GM21390 (cell line): ENCODE measurements around the gene MOV10L1.
"Not testable (repeated sequence)": the region's sequence is repeated elsewhere in the genome, so short reads cannot be mapped to it uniquely, and the experiment has no call there.

ENCODE experiments used
- ATAC-seq: cut with Tn5 transposase; IDR thresholded peaks from one replicate; pipeline ENCODE4 v1.9.1; 2021; ENCODE audit not compliant: unreplicated experiment

Gene MOV10L1

DNA sequence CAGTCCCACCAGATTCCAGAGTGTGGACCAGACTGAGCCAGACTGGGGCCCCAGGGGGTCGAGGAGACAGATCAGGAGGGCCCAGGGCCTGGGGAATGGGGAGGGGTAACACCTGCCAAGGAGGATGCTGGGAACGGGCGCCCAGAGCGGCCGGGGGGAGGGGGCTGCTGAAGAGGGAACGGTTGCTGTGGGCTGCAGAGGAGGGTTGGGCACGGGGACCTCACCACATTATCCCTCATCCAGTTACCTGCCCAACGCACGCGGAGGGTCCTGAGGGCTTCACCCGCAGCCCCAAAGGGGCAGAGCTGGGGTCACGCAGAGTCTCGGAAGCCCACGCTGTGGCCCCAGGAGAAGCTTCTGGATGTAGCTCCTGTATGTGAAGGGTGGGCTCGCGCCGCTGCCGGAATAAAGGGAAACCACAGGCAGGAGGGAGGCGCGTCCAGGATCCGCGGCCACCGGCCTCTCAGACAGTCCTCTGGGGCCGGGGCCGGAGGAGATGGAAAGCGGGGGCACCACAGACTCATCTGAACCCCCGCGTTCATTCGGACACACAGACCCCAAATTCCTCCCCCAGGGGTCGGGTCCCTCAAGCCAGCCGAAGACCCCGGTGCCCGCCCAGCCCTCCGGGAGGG is 110.1 kb downstream of the MOV10L1 start:
- no peak for ATAC-seq

DNA sequence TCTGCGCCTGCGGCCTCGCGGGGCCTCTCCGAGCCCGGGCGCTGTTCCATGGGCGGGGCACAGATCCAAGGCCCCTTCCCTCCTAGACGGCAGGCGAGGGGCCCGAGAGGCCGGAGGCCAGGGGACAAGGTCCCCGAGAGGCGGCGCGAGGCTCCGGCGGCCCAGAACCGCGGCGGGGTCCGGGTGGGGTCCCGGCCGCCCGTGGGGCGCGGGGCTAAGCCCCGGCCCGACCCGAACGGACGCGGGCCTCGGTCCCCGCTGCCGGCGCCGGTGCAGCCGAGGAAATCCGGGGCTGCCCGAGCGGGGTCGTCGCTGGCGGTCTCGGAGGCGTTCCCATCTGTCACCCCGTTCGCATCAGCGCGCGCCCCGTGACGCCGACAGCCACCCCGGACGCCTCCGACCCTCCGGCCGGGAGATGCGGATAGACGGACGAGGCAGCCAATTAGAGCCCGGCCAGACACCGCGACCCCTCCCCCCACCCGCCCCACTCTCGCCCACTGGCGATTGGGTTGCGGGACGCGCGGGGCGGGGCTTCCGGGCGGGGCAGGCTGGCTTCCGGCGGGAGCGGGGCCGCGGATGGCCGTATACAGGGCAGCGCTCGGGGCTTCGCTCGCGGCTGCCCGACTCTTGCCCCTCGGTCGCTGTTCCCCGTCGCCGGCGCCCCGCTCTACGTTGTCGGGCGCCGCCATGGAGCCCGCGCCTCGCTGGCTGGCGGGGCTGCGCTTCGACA is 110.8 kb downstream of the MOV10L1 start, which contains the start of gene SELENOO:
SELENOO (plus strand) TSS at position 551 of the 730 bp plus-strand sequence; CDS start at position 577, 26 bp downstream.
- peak; percentile 61 for ATAC-seq

DNA sequence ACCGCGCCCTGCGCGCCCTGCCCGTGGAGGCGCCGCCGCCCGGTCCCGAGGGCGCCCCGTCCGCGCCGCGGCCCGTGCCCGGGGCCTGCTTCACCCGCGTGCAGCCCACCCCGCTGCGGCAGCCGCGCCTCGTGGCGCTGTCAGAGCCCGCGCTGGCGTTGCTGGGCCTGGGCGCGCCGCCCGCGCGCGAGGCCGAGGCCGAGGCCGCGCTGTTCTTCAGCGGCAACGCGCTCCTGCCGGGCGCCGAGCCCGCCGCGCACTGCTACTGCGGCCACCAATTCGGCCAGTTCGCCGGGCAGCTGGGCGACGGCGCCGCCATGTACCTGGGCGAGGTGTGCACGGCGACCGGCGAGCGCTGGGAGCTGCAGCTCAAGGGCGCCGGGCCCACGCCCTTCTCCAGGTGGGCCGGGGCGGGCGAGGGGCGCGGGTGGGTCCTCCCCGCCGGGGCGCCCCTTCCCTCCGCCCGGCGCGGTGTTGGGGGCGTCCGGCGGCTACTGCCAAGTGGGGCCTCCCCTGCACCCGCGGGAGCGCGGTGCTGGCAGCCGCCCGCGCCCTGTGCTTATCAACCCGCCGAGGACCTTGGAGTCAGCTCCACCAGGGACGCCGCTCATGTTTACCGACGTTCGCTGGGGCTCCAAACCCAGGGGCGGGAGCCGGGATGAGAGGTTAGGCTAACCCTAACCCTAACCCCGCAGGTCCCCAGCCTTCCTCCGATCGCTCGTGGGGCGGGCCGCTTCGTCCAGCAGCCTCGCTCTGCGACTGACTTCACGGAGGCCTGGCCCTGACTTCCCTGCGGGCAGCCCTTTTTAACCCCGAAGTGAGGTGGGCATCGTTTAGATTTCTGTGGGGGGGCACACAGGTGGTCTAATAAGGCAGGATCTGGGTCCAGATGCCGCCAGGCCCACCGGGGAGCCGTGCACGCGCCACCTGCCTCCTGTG is 111.7 kb downstream of the MOV10L1 start:
- ATAC-seq = peak; percentile 22

DNA sequence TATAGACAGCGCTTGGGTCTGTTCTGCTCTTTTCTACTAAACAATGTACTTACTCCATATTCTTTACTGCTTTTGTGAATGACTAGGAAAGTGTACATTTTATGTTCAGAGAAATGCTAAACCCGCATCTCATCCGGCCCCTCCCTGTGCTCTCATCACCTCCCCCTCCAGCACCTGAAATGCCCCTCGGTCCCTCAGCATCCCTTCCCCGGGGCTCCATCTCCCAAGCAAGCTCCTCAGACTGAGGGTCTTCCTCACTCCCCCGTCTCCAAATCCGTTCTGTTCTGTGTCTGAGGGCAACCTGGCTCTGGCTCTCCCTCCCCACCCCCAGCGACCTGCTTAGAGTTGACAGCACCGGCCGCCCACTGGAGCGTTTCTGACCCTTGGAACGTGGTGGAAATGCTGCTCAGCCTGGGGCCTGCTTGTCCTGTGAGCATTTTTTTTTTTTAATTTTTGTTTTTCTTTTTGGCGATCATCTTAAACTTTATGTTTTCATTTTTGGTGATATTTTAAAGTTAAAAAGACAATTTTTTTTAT is 112.4 kb downstream of the MOV10L1 start:
- ATAC-seq = no peak

DNA sequence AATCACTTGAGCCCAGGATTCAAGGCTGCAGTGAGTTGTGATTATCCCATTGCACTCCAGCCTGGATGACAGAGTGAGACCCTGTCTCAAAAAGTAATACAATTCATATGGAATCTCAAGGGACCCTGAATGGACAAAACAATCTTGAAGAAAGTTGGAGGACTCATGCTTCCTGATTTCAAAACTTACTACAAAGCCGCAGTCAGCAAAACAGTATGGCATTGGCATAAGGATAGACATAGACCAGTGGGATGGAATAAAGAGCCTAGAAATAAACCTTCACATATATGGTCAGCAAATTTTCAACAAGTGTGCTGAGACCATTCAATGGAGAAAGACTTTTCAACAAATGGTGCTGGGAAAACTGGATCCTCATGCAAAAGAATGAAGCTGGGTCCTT is 113.5 kb downstream of the MOV10L1 start:
- no peak for ATAC-seq

DNA sequence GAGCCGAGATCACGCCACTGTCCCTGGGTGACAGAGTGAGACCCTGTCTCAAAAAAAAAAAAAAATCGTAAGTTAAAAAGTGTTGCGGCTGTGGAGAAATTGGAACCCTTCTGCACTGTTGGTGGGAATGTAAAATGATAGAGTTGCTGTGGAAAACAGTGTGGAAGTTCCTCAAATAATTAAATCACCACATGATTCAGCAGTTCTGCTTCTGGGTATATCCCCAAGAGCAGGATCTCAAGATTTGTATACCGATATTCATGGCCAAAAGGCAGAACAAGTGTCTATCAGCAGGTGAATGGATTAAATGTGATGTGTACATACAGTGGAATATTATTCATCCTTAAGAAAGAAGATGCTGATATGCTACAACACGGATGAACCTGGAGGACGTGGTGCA is 114.8 kb downstream of the MOV10L1 start:
- ATAC-seq = no peak

DNA sequence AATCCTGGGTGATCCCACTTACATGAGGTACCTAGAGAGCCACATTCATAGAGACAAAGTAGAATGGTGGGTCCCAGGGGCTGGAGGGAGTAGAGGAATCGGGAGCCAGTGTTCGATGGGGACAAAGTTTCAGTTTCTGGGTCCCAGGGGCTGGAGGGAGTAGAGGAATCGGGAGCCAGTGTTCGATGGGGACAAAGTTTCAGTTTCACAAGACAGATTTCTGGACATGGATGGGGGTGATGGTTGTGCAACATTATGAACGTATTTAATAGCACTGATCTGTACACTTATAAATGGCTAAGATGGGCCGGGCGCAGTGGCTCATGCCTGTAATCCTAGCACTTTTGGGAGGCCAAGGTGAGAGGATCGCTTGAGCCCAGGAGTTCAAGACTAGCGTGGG is 115.2 kb downstream of the MOV10L1 start:
- not testable (repeated sequence) for ATAC-seq

DNA sequence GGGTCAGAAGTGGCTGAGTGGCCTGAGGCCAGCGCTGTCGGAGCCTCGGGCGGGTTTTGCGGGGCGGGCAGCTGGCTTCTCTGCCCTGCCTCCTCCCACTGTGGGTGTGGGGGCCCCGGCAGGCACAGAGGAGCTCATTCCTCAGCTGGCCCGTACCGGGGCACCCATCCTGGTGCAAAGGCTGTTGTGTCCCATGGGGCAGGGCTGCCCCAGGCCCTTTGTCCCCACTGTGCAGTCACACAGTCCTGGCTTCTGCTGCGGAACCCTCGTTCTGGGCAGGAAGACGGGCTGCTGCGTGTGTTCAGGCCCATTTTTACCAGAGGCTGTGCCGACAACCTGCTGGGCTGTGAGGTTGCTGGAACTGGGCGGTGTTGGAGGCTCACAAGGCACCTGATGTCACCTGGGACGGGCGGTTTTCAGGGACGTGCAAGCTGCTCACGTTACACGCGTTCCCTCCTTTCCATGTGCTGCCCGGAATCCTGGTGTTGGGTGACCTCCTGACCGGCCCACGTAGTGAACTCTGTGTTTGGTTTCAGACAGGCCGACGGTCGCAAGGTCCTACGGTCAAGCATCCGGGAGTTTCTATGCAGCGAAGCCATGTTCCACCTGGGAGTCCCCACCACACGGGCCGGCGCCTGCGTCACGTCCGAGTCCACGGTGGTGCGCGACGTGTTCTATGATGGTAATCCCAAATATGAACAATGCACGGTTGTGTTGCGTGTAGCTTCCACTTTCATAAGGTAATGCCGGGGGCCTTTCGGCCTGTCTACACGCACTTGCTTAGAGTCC is 116.2 kb downstream of the MOV10L1 start:
- ATAC-seq = no peak

DNA sequence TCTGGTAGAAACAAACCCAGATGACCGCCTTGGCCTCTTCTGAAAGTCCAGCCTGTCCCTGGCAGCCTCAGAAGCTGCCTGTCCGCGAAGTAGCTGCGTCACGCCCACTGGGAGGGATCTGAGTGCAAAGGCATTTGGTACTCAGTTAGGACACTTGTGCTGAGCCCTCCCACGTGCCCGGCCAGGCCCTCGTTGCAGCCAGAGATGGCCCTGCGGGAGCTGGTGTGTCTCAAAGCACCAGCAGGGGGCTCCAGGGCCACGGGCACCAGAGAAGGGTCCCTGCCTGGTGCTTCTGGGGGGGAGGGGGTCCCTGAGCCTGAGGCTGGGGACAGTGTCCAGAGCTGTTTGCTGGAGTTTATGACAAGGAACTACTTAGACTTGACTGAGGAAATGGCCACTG is 116.8 kb downstream of the MOV10L1 start:
- no peak for ATAC-seq

DNA sequence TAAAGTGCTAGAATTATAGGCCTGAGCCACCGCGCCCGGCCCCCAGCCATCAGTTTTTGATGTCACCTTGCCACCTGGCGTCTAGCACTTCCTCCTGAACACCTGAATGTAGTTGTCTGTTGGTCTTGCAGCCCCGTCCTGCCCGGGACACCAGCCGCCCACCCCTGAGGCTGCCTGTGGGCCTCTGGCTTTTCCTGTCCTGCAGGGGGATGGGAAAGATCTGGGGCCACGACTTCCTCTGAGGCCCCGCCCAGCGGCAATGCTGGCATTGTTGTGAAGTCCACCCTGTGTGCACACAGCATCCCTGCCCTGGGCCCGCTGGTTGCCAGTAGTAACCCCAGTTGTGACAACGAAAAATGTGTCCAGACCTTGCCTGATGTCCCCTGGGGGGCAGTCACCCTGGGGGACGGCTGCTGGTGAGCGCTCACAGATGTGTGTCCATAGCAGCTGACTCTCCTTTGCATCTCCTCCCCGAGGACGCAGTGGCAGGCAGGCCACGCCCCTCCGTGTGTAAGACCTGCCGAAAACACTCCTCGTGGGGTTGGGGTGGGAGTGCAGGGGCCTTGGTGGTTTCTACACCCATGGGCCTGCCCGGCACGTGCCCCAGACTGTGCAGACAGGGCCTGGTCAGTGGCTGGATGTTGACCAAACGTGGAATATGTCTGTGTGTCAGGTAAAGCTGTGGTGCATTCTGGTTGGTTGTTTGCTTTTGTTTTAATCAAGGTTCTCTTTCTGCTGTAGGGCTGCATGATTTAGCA is 117.8 kb downstream of the MOV10L1 start:
- ATAC-seq = no peak

DNA sequence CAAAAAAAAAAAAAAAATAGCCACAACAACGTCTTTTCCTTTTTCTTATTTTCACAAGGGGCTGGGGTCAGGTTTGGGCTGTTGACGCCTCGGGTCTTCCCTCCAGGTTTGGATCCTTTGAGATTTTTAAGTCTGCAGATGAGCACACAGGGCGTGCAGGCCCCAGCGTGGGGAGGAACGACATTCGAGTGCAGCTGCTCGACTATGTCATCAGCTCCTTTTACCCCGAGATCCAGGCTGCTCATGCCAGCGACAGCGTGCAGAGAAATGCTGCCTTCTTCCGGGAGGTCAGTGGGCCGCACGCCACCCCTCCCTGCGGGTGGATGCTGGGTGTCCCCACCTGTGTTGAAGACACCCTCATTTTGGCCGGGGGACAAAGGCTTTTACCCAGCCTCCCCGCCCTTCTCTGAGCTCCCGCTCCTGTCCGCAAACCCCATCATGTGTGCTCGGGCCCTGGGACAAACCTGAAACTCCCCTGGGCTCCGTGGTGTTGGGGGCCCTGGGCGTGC is 118.7 kb downstream of the MOV10L1 start:
- no peak for ATAC-seq

DNA sequence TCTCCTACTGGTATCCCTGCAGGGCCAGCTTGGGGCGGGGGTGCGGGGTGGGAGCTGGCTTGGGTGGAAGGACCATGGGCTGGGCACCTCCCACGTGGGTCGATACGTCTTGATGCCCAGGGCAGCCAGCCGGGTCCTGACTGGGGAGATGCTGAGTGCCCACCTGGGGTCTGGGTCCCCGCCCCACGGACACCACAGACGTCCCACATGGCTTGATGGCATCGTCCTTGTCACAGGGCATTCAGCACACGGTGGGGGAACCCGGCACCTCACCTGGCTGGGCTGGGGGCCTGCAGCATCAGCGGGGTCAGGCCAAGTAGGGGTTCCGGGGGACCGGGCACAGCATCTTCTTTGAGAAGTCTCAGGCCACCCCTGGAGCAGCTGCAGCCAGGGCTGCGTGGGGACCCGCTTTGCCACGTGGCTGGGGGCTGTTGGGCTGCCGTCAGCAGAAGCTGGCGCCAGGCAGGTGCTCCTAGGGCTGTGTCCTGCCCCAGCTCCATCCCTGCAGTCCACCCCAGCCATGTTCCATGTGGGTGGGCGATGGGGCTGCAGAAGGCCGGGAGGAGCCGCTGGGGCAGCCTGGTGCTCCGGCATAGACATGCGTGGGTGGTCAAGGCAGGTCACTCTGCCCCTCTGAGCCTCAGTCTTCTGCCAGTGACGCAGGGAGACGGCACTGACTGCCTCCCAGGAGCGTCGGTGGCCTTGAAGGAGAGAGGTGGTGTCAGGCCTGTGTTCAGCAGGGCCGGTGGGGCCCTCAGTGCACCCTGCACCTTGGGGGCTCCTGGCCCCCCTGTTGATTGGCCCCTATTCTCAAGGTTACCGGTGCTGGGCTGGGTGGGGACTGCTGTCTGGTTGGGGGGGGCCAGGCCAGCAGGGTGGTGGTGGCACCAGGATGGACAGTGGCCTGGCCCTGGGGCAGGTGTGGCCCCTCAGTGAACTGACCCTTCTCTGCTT is 119.4 kb downstream of the MOV10L1 start:
- ATAC-seq = no peak

DNA sequence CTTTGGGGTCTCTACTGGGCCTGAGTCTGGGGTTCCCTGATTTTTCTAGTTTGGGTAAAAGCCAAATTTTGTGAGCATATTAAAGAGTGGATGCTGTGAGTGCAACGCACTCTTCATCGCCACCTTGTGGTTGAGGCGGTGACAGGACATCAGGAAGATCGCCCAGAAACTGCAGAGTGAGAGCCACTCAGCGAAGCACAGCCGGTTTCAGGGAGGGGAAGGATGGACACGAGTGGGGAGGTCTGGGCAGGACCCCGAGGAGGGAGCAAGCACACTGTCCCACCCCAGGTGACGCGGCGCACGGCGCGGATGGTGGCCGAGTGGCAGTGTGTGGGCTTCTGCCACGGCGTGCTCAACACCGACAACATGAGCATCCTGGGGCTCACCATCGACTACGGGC is 120.1 kb downstream of the MOV10L1 start:
- ATAC-seq = no peak

DNA sequence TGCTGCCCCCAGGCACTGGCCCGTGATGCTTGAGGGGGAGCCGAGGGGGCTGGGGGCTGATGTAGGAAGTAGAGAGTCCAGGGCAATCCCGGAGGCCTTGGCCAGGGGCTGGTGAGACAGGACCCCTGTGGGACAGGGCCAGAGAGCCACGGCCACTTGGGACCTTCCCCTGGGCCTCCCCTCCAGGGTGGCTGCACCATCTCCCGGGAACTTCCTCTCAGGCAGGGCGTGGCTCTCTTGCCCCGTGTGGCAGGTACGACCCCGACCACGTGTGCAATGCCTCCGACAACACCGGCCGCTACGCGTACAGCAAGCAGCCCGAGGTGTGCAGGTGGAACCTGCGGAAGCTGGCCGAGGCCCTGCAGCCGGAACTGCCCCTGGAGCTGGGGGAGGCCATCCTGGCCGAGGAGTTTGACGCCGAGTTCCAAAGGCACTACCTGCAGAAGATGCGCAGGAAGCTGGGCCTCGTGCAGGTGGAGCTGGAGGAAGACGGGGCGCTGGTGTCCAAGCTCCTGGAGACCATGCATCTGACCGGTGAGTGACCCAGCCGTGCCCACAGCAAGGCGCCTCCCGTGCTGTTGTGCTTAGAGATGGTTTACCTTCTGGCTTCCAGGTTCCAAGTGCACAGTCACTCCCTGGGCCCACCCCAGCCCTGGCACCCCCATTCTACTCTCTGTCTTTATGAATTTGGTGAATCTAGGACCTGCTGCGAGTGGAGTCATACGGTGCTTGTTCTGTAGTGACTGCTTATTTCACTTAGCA is 120.8 kb downstream of the MOV10L1 start:
- no peak for ATAC-seq

DNA sequence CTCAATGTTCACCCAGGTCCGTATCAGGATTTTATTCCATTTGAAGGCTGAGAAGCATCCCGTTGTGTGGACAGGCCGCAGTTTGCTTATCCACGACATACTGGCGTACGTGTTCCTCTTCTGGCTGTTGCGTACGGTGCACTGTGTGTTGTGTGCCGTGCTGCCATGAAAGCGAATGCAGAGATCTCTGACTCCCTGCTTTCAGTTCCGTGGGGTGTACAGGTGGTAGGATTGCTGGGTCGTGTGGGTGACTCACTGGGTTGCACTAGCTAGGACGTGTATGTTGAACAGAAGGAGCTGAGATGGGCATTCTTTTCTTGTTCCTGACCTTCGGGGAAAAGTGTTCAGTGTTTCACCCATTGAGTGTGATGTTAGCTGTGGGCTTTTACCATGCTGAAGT is 121.3 kb downstream of the MOV10L1 start:
- ATAC-seq = no peak
